ENCODE measurements around the gene PDE4D.

PDE4D gene

GRCh38 chr5:58993461-58993860 lies 900.1 kb downstream of the PDE4D start:
- Histone ChIP-seq H3K27ac (ENCODE audit: low read length, poor library complexity, severe bottlenecking) (no peak overlapping the region), H3K4me2 (ENCODE audit: low read length, poor library complexity, severe bottlenecking) (no peak overlapping the region), H4K8ac (ENCODE audit: low read length) (no peak overlapping the region), H3K4me3 (ENCODE audit: insufficient read depth in 1 of 2, low read depth in 1 of 2, low read length in 2 of 2) (no peak overlapping the region), H2BK15ac (ENCODE audit: low read depth, poor library complexity, severe bottlenecking) (no peak overlapping the region), H2BK12ac (ENCODE audit: low read length in 2 of 2) (no peak overlapping the region), H3K9me3 (ENCODE audit: control insufficient read depth, low read length) (no peaks in the 10 kb centered on the region), H2BK120ac (ENCODE audit: low read depth, low read length) (no peak overlapping the region), H4K91ac (ENCODE audit: low read length) (no peak overlapping the region), H2AFZ (ENCODE audit: low read depth, low read length) (no peak overlapping the region), H3K23ac (ENCODE audit: low read length in 2 of 2) (no peak overlapping the region), H3K18ac (ENCODE audit: low read depth in 1 of 2, low read length in 2 of 2) (no peak overlapping the region), H3K9ac (ENCODE audit: low read length) (no peak overlapping the region), H3K4ac (ENCODE audit: low read depth in 1 of 2, low read length in 2 of 2) (no peak overlapping the region), H3K79me1 (replicated peaks; ENCODE audit: low read length, poor library complexity, severe bottlenecking) (no peaks in the 10 kb centered on the region), H2AK5ac (ENCODE audit: low read length, severe bottlenecking) (no peak overlapping the region), H3K4me1 (ENCODE audit: control insufficient read depth, insufficient read depth, low read depth, low read length) (no peaks in the 10 kb centered on the region), H2BK5ac (ENCODE audit: low read depth, low read length, poor library complexity, severe bottlenecking) (no peak overlapping the region), H3K36me3 (ENCODE audit: control insufficient read depth in 1 of 2, insufficient read depth in 2 of 2, low read depth in 1 of 2, low read length in 2 of 2) (no peaks in the 10 kb centered on the region), H3K14ac (ENCODE audit: low read length in 2 of 2) (no peak overlapping the region), H3K27me3 (ENCODE audit: control insufficient read depth in 1 of 2, insufficient read depth in 1 of 2, low read length in 2 of 2) (no peaks in the 10 kb centered on the region)
- DNase-seq = no peak
- WGBS = no CpG with 5 or more reads among the region's 1 CpG

GRCh38 chr5:58988938-58989337 lies 904.6 kb downstream of the PDE4D start:
- Histone ChIP-seq H3K79me1 (replicated peaks; ENCODE audit: low read length, poor library complexity, severe bottlenecking) (no peaks in the 10 kb centered on the region), H2AK5ac (ENCODE audit: low read length, severe bottlenecking) (no peak overlapping the region), H3K27me3 (ENCODE audit: control insufficient read depth in 1 of 2, insufficient read depth in 1 of 2, low read length in 2 of 2) (no peaks in the 10 kb centered on the region), H2AFZ (ENCODE audit: low read depth, low read length) (no peak overlapping the region), H3K14ac (ENCODE audit: low read length in 2 of 2) (no peak overlapping the region), H3K23ac (ENCODE audit: low read length in 2 of 2) (no peak overlapping the region), H4K8ac (ENCODE audit: low read length) (no peak overlapping the region), H3K36me3 (ENCODE audit: control insufficient read depth in 1 of 2, insufficient read depth in 2 of 2, low read depth in 1 of 2, low read length in 2 of 2) (no peaks in the 10 kb centered on the region), H3K9ac (ENCODE audit: low read length) (no peak overlapping the region), H3K9me3 (ENCODE audit: control insufficient read depth, low read length) (no peaks in the 10 kb centered on the region), H2BK15ac (ENCODE audit: low read depth, poor library complexity, severe bottlenecking) (no peak overlapping the region), H3K4me1 (ENCODE audit: control insufficient read depth, insufficient read depth, low read depth, low read length) (peaks cover 3% of the 10 kb centered on the region), H3K4me3 (ENCODE audit: insufficient read depth in 1 of 2, low read depth in 1 of 2, low read length in 2 of 2) (no peak overlapping the region), H2BK12ac (ENCODE audit: low read length in 2 of 2) (no peak overlapping the region), H2BK120ac (ENCODE audit: low read depth, low read length) (no peak overlapping the region), H3K4me2 (ENCODE audit: low read length, poor library complexity, severe bottlenecking) (no peak overlapping the region), H3K18ac (ENCODE audit: low read depth in 1 of 2, low read length in 2 of 2) (no peak overlapping the region), H2BK5ac (ENCODE audit: low read depth, low read length, poor library complexity, severe bottlenecking) (no peak overlapping the region), H4K91ac (ENCODE audit: low read length) (no peak overlapping the region), H3K27ac (ENCODE audit: low read length, poor library complexity, severe bottlenecking) (no peak overlapping the region), H3K4ac (ENCODE audit: low read depth in 1 of 2, low read length in 2 of 2) (no peak overlapping the region)
- no peak for DNase-seq
- 100% methylated on average over 1 of the region's 2 CpGs for WGBS

GRCh38 chr5:58987193-58987592 lies 906.3 kb downstream of the PDE4D start:
- Histone ChIP-seq H2AFZ (ENCODE audit: low read depth, low read length) (no peak overlapping the region), H3K14ac (ENCODE audit: low read length in 2 of 2) (no peak overlapping the region), H3K79me1 (replicated peaks; ENCODE audit: low read length, poor library complexity, severe bottlenecking) (peaks cover 3% of the 10 kb centered on the region), H2BK15ac (ENCODE audit: low read depth, poor library complexity, severe bottlenecking) (no peak overlapping the region), H3K4me3 (ENCODE audit: insufficient read depth in 1 of 2, low read depth in 1 of 2, low read length in 2 of 2) (no peak overlapping the region), H3K9ac (ENCODE audit: low read length) (no peak overlapping the region), H3K36me3 (ENCODE audit: control insufficient read depth in 1 of 2, insufficient read depth in 2 of 2, low read depth in 1 of 2, low read length in 2 of 2) (peaks cover 0 to 3% of the 10 kb centered on the region in 2 experiments), H2BK5ac (ENCODE audit: low read depth, low read length, poor library complexity, severe bottlenecking) (no peak overlapping the region), H4K8ac (ENCODE audit: low read length) (no peak overlapping the region), H3K23ac (ENCODE audit: low read length in 2 of 2) (no peak overlapping the region), H3K27ac (ENCODE audit: low read length, poor library complexity, severe bottlenecking) (no peak overlapping the region), H3K27me3 (ENCODE audit: control insufficient read depth in 1 of 2, insufficient read depth in 1 of 2, low read length in 2 of 2) (no peaks in the 10 kb centered on the region), H2BK120ac (ENCODE audit: low read depth, low read length) (no peak overlapping the region), H4K91ac (ENCODE audit: low read length) (no peak overlapping the region), H2AK5ac (ENCODE audit: low read length, severe bottlenecking) (no peak overlapping the region), H3K4me1 (ENCODE audit: control insufficient read depth, insufficient read depth, low read depth, low read length) (peaks cover 8% of the 10 kb centered on the region), H2BK12ac (ENCODE audit: low read length in 2 of 2) (no peak overlapping the region), H3K18ac (ENCODE audit: low read depth in 1 of 2, low read length in 2 of 2) (no peak overlapping the region), H3K4me2 (ENCODE audit: low read length, poor library complexity, severe bottlenecking) (no peak overlapping the region), H3K4ac (ENCODE audit: low read depth in 1 of 2, low read length in 2 of 2) (no peak overlapping the region), H3K9me3 (ENCODE audit: control insufficient read depth, low read length) (no peaks in the 10 kb centered on the region)
- DNase-seq = no peak

GRCh38 chr5:58986281-58986680 lies 907.2 kb downstream of the PDE4D start:
- no peak overlapping the region for H3K4me3 ChIP-seq (ENCODE audit: insufficient read depth in 1 of 2, low read depth in 1 of 2, low read length in 2 of 2)
- no peak for DNase-seq
- H4K91ac ChIP-seq (ENCODE audit: low read length) = peak overlapping the region; percentile 79
- peaks cover 0 to 3% of the 10 kb centered on the region in 2 experiments for H3K36me3 ChIP-seq (ENCODE audit: control insufficient read depth in 1 of 2, insufficient read depth in 2 of 2, low read depth in 1 of 2, low read length in 2 of 2)
- no peak overlapping the region for H2AFZ ChIP-seq (ENCODE audit: low read depth, low read length)
- no peaks in the 10 kb centered on the region for H3K9me3 ChIP-seq (ENCODE audit: control insufficient read depth, low read length)
- no peak overlapping the region for H3K14ac ChIP-seq (ENCODE audit: low read length in 2 of 2)
- H2BK5ac ChIP-seq (ENCODE audit: low read depth, low read length, poor library complexity, severe bottlenecking) = no peak overlapping the region
- no peak overlapping the region for H3K4ac ChIP-seq (ENCODE audit: low read depth in 1 of 2, low read length in 2 of 2)
- H2BK15ac ChIP-seq (ENCODE audit: low read depth, poor library complexity, severe bottlenecking) = no peak overlapping the region
- no peak overlapping the region for H2BK12ac ChIP-seq (ENCODE audit: low read length in 2 of 2)
- peaks cover 4% of the 10 kb centered on the region for H3K79me1 ChIP-seq (replicated peaks; ENCODE audit: low read length, poor library complexity, severe bottlenecking)
- no peak overlapping the region for H3K9ac ChIP-seq (ENCODE audit: low read length)
- no peaks in the 10 kb centered on the region for H3K27me3 ChIP-seq (ENCODE audit: control insufficient read depth in 1 of 2, insufficient read depth in 1 of 2, low read length in 2 of 2)
- no peak overlapping the region for H3K18ac ChIP-seq (ENCODE audit: low read depth in 1 of 2, low read length in 2 of 2)
- H2BK120ac ChIP-seq (ENCODE audit: low read depth, low read length) = no peak overlapping the region
- H3K4me2 ChIP-seq (ENCODE audit: low read length, poor library complexity, severe bottlenecking) = no peak overlapping the region
- H4K8ac ChIP-seq (ENCODE audit: low read length) = peak overlapping the region; percentile 27
- H2AK5ac ChIP-seq (ENCODE audit: low read length, severe bottlenecking) = peak overlapping the region; percentile 69
- 62% methylated on average over 8 of the region's 8 CpGs for WGBS
- H3K4me1 ChIP-seq (ENCODE audit: control insufficient read depth, insufficient read depth, low read depth, low read length) = peaks cover 8% of the 10 kb centered on the region
- no peak overlapping the region for H3K23ac ChIP-seq (ENCODE audit: low read length in 2 of 2)
- H3K27ac ChIP-seq (ENCODE audit: low read length, poor library complexity, severe bottlenecking) = no peak overlapping the region

Measured in mesenchymal stem cell (in vitro differentiated cells and primary cell).